Hepatocyte (in vitro differentiated cells): ENCODE measurements around the gene FUT1. TPM values are rescaled to one million over a fixed set of nuclear protein-coding genes. Genes with fewer than 3 reads are reported as not detected.

Experiments used
- DNase-seq: peaks from one replicate; pipeline ENCODE4 v3.0.0-alpha.2; 2016; ENCODE audit warnings: low spot score
- H2AFZ ChIP-seq: fragments of 200-600 bp; sonication (generic); 2 replicates; pipeline ENCODE4 v1.6.0; 2016; ENCODE audit warnings: antibody characterized with exemption, mild to moderate bottlenecking
- H3K27ac ChIP-seq: fragments of 200-600 bp; sonication (generic); 2 replicates; pipeline ENCODE4 v1.5.1; 2016; ENCODE audit warnings: mild to moderate bottlenecking
- H3K27me3 ChIP-seq: fragments of 200-600 bp; sonication (generic); 2 replicates; pipeline ENCODE4 v1.6.1; 2016
- H3K36me3 ChIP-seq: fragments of 200-600 bp; sonication (generic); replicated peaks from 2 replicates; pipeline ENCODE4 v1.5.1; 2016; ENCODE audit warnings: low read depth; ENCODE audit not compliant: insufficient read depth
- H3K4me1 ChIP-seq: fragments of 200-600 bp; sonication (generic); 2 replicates; pipeline ENCODE4 v1.5.1; 2016; ENCODE audit warnings: mild to moderate bottlenecking, moderate library complexity; ENCODE audit not compliant: insufficient read depth
- H3K4me2 ChIP-seq: fragments of 200-600 bp; sonication (generic); 2 replicates; pipeline ENCODE4 v1.6.0; 2016
- H3K4me3 ChIP-seq: fragments of 200-600 bp; sonication (generic); 2 replicates; pipeline ENCODE4 v1.5.1; 2016; ENCODE audit warnings: mild to moderate bottlenecking
- H3K79me2 ChIP-seq: fragments of 200-600 bp; sonication (generic); 2 replicates; pipeline ENCODE4 v1.6.0; 2017; ENCODE audit warnings: mild to moderate bottlenecking
- H3K9me2 ChIP-seq: fragments of 200-600 bp; sonication (generic); replicated peaks from 2 replicates; pipeline ENCODE4 v1.6.0; 2017; ENCODE audit warnings: mild to moderate bottlenecking; ENCODE audit not compliant: insufficient read depth
- H3K9me3 ChIP-seq: fragments of 200-600 bp; sonication (generic); 2 replicates; pipeline ENCODE4 v1.5.1; 2016; ENCODE audit warnings: low read depth, mild to moderate bottlenecking
- H4K20me1 ChIP-seq: fragments of 200-600 bp; sonication (generic); 2 replicates; pipeline ENCODE4 v1.6.0; 2016; ENCODE audit warnings: mild to moderate bottlenecking; ENCODE audit not compliant: insufficient read depth, poor library complexity, severe bottlenecking
- CTCF ChIP-seq: fragments of 200-600 bp; sonication (generic); IDR thresholded peaks from 2 replicates; pipeline ENCODE4 v1.5.1; 2016; ENCODE audit warnings: antibody characterized with exemption, mild to moderate bottlenecking; ENCODE audit not compliant: poor library complexity
- EZH2 ChIP-seq: fragments of 200-600 bp; sonication (generic); IDR thresholded peaks from 2 replicates; pipeline ENCODE4 v1.6.1; 2016; ENCODE audit warnings: antibody characterized with exemption, mild to moderate bottlenecking, borderline replicate concordance
- EZH2phosphoT487 ChIP-seq: fragments of 200-600 bp; sonication (generic); IDR thresholded peaks from one replicate; pipeline ENCODE4 v1.6.1; 2018; ENCODE audit warnings: antibody characterized with exemption, mild to moderate bottlenecking, low read depth, moderate library complexity; ENCODE audit not compliant: unreplicated experiment, severe bottlenecking
- WGBS: methylation state at CpG from one replicate; pipeline ENCODE4 v1.1.6; 2016; ENCODE audit warnings: low lambda C conversion rate; ENCODE audit errors: missing lambda C conversion rate; 5-methylcytosine and 5-hydroxymethylcytosine counted together
- polyA plus RNA-seq: library from polyadenylated mRNA; unstranded; fragments of >200 nt; fragmentation: Nextera tagmentation; extraction: Ambion mirVana; gene quantifications from 2 replicates; pipeline ENCODE4 v1.2.1, GENCODE V29; 2016
- total RNA-seq: library from RNA; depleted of rRNA; stranded (reverse); fragments of >200 nt; gene quantifications from 2 replicates; pipeline ENCODE4 v1.2.3, GENCODE V29; 2014

FUT1 gene
- total and polyA plus RNA-seq, 2 experiments from 2014 or later, result 2.4 to 4.3 TPM

GRCh38 chr19:48750351-48750750, 2.1 kb downstream of the FUT1 start:
- 97% methylated on average over 31 of the region's 31 CpGs for WGBS
- Histone ChIP-seq H3K9me3 (no peaks in the 10 kb centered on the region), H3K9me2 (no peaks in the 10 kb centered on the region), H3K36me3 (no peaks in the 10 kb centered on the region), H3K4me2 (no peak overlapping the region), H3K4me1 (peaks cover 7% of the 10 kb centered on the region), H2AFZ (no peak overlapping the region), H3K4me3 (no peak overlapping the region), H3K27ac (no peak overlapping the region), H3K27me3 (peaks cover 11% of the 10 kb centered on the region), H3K79me2 (no peaks in the 10 kb centered on the region), H4K20me1 (no peaks in the 10 kb centered on the region)
- no peak for DNase-seq
- no peak for TF ChIP-seq CTCF
- TF ChIP-seq EZH2phosphoT487, result no peak
- no peak for TF ChIP-seq EZH2

GRCh38 chr19:48749571-48750198, 2.8 kb downstream of the FUT1 start:
- WGBS, result 95% methylated on average over 4 of the region's 4 CpGs
- Histone ChIP-seq H3K27me3 (peaks cover 11% of the 10 kb centered on the region), H3K9me3 (no peaks in the 10 kb centered on the region), H3K27ac (no peak overlapping the region), H3K36me3 (no peaks in the 10 kb centered on the region), H3K4me2 (no peak overlapping the region), H3K79me2 (no peaks in the 10 kb centered on the region), H4K20me1 (no peaks in the 10 kb centered on the region), H3K4me3 (no peak overlapping the region), H3K9me2 (no peaks in the 10 kb centered on the region), H3K4me1 (peaks cover 7% of the 10 kb centered on the region), H2AFZ (no peak overlapping the region)
- TF ChIP-seq EZH2phosphoT487 (no peak), CTCF (no peak), EZH2 (no peak)
- no peak for DNase-seq

GRCh38 chr19:48746738-48747575, 5.5 kb downstream of the FUT1 start, which contains the start of gene IZUMO1:
Gene IZUMO1, minus strand, starts transcription at chr19:48746909. Its CDS starts 1,050 bp downstream, at chr19:48745859.
- no peaks in the 10 kb centered on the region for H3K4me1 ChIP-seq
- H3K27ac ChIP-seq, result peak within 1 kb of the TSS; percentile 42
- no peaks in the 10 kb centered on the region for H3K36me3 ChIP-seq
- WGBS, result 12% methylated on average over 30 of the region's 31 CpGs
- no peaks in the 10 kb centered on the region for H4K20me1 ChIP-seq
- no peaks in the 10 kb centered on the region for H3K9me3 ChIP-seq
- H3K4me2 ChIP-seq, result peak within 1 kb of the TSS; percentile 65
- H3K9me2 ChIP-seq, result no peaks in the 10 kb centered on the region
- peak; percentile 91 for DNase-seq
- peak within 1 kb of the TSS; percentile 25 for H2AFZ ChIP-seq
- H3K79me2 ChIP-seq, result no peaks in the 10 kb centered on the region
- H3K27me3 ChIP-seq, result no peaks in the 10 kb centered on the region
- no peak within 1 kb of the TSS for H3K4me3 ChIP-seq
- no peak for TF ChIP-seq CTCF
- TF ChIP-seq EZH2phosphoT487, result no peak
- TF ChIP-seq EZH2, result no peak
